HepG2 (cell line): ENCODE results near the gene CMTM2. TPM values are rescaled to one million over a fixed set of nuclear protein-coding genes. Genes with fewer than 3 reads are reported as not detected.

ENCODE experiments used
- ATAC-seq: fragments of 200-7000 bp; cut with Tn5 transposase; 3 replicates; pipeline ENCODE4 v1.9.1; 2020; ENCODE audit warnings: mild to moderate bottlenecking, moderate library complexity
- BruUV-seq: library from RNA; stranded (reverse); fragments of 400-500 nt; replicated peaks from 2 replicates; lab custom pipeline; 2021; lab: Mats Ljungman, UMichigan
- CTCF ChIA-PET: fragments of 300-600 bp; formaldehyde crosslinking; extraction: SDS; loops from one replicate; lab custom pipeline; 2021; ENCODE audit warnings: low total read pairs, inconsistent platforms, low intra/inter-chr PET ratio; lab: Yijun Ruan, JAX
- POLR2A ChIA-PET: fragments of 350-600 bp; sonication (Branson Sonifier 250); formaldehyde crosslinking; loops from one replicate; lab custom pipeline; 2020; ENCODE audit warnings: antibody characterized with exemption, inconsistent platforms; lab: Yijun Ruan, JAX
- DNase-seq: peaks from one replicate; pipeline ENCODE4 v3.0.0-alpha.2; 2015; ENCODE audit warnings: low spot score
- FAIRE-seq: peaks from 3 replicates; lab custom pipeline; 2011; peaks lifted over from hg19 to GRCh38; lab: Jason Lieb, UNC
- H2AFZ ChIP-seq: one replicate; pipeline ENCODE4 v1.6.1; 2011; ENCODE audit warnings: low read length, inconsistent platforms
- H3K27ac ChIP-seq: fragments of 300-600 bp; 3 replicates; pipeline ENCODE4 v1.8.0; 2011; ENCODE audit warnings: mixed run types, mild to moderate bottlenecking, mixed read lengths, low read length, inconsistent platforms; ENCODE audit not compliant: insufficient read depth; ENCODE audit errors: extremely low read length
- H3K27me3 ChIP-seq, 2 experiments: fragments of 200-600 bp in 1 of 2; 2 replicates in 1 of 2; 3 replicates in 1 of 2; pipeline versions ENCODE4 v1.6.0 to v1.8.0; 2011; ENCODE audit warnings: low read length in 2 of 2, mild to moderate bottlenecking in 2 of 2, moderate library complexity in 2 of 2, inconsistent platforms in 1 of 2; ENCODE audit not compliant: insufficient read depth in 2 of 2, control insufficient read depth in 1 of 2
- H3K36me3 ChIP-seq, 2 experiments: fragments of 200-600 bp in 1 of 2; replicated peaks in 1 of 2; 2 replicates in 1 of 2; 3 replicates in 1 of 2; pipeline versions ENCODE4 v1.5.1 to v1.8.0; 2011; ENCODE audit warnings: low read length in 2 of 2, inconsistent platforms in 1 of 2; ENCODE audit not compliant: insufficient read depth in 2 of 2, control insufficient read depth in 1 of 2
- H3K4me1 ChIP-seq: 2 replicates; pipeline ENCODE4 v1.5.1; 2012; ENCODE audit warnings: low read length, inconsistent platforms; ENCODE audit not compliant: insufficient read depth
- H3K4me2 ChIP-seq: 2 replicates; pipeline ENCODE4 v1.6.0; 2011; ENCODE audit warnings: low read depth, low read length, inconsistent platforms
- H3K4me3 ChIP-seq, 3 experiments: fragments of 200-600 bp in 1 of 3; sonication (generic), shearing (Covaris generic) in 1 of 3; replicated peaks in 1 of 3; 2 replicates each; pipeline ENCODE4 v1.5.1; 2011 to 2016; ENCODE audit warnings: low read length in 3 of 3, inconsistent platforms in 2 of 3, low read depth in 2 of 3, mild to moderate bottlenecking in 2 of 3, control low read depth in 1 of 3, mixed read lengths in 1 of 3; ENCODE audit not compliant: insufficient read depth in 1 of 3
- H3K79me2 ChIP-seq: one replicate; pipeline ENCODE4 v1.6.1; 2011; ENCODE audit warnings: low read length, inconsistent platforms; ENCODE audit not compliant: insufficient read depth
- H3K9ac ChIP-seq: 2 replicates; pipeline ENCODE4 v1.6.0; 2011; ENCODE audit warnings: mild to moderate bottlenecking, low read depth, low read length, inconsistent platforms; ENCODE audit not compliant: insufficient read depth
- H3K9me3 ChIP-seq: 2 replicates; pipeline ENCODE4 v1.5.1; 2012; ENCODE audit warnings: mild to moderate bottlenecking, low read length
- H4K20me1 ChIP-seq: 2 replicates; pipeline ENCODE4 v1.6.0; 2011; ENCODE audit warnings: inconsistent platforms, mild to moderate bottlenecking, low read length, moderate library complexity; ENCODE audit not compliant: insufficient read depth
- ELF3 ChIP-seq: IDR thresholded peaks from 2 replicates; pipeline ENCODE4 v1.6.1; 2016; ENCODE audit warnings: missing genetic modification reagents, missing compliant biosample characterization
- FOXA1 ChIP-seq, 2 experiments: fragments of 450-650 bp in 1 of 2; sonication (generic) in 1 of 2; formaldehyde crosslinking in 1 of 2; IDR thresholded peaks; 2 replicates each; pipeline versions ENCODE4 v1.4.0 to v1.6.1; 2016 to 2020; ENCODE audit warnings: missing genetic modification reagents in 1 of 2
- GATAD2A ChIP-seq: IDR thresholded peaks from 2 replicates; pipeline ENCODE4 v1.6.1; 2016
- NFRKB ChIP-seq: fragments of 450-650 bp; IDR thresholded peaks from 2 replicates; pipeline ENCODE4 v1.6.1; 2017
- RFXAP ChIP-seq: sonication (generic); formaldehyde crosslinking; IDR thresholded peaks from 2 replicates; pipeline ENCODE4 v1.4.0; 2020; ENCODE audit warnings: missing genetic modification reagents, borderline replicate concordance
- SMYD3 ChIP-seq: sonication (generic); formaldehyde crosslinking; IDR thresholded peaks from 2 replicates; pipeline ENCODE4 v1.8.1; 2023; ENCODE audit warnings: mild to moderate bottlenecking, missing genetic modification reagents
- SRSF1 ChIP-seq: fragments of 200-400 bp; formaldehyde crosslinking; optimal IDR thresholded peaks from 2 replicates; pipeline ENCODE3; 2017; ENCODE audit warnings: mild to moderate bottlenecking, low read depth, low read length, moderate library complexity
- STAG1 ChIP-seq: sonication (generic); formaldehyde crosslinking; IDR thresholded peaks from 2 replicates; pipeline ENCODE4 v1.4.0; 2020; ENCODE audit warnings: missing genetic modification reagents
- ZNF20 ChIP-seq: sonication (generic); formaldehyde crosslinking; IDR thresholded peaks from 2 replicates; pipeline ENCODE4 v1.4.0; 2020; ENCODE audit warnings: mild to moderate bottlenecking, moderate library complexity, missing genetic modification reagents
- WGBS: methylation state at CpG from one replicate; pipeline ENCODE4 v1.1.6; 2017; ENCODE audit warnings: low lambda C conversion rate; 5-methylcytosine and 5-hydroxymethylcytosine counted together
- in situ Hi-C: cut with HindIII; loops from 2 replicates; pipeline ENCODE4 v1.10.0; 2017; ENCODE audit warnings: low pct_unique_long_range_greater_than_20kb; ENCODE audit not compliant: extremely low pct_ligation_motif_present
- intact Hi-C: fragments of 100-400 bp; cut with micrococcal nuclease; formaldehyde crosslinking; loops from one replicate; pipeline ENCODE4 v1.10.0; 2022; ENCODE audit not compliant: unreplicated experiment
- polyA plus RNA-seq, 8 experiments: library from polyadenylated mRNA; depleted of rRNA in 3 of 8; stranded (reverse) in 7 of 8; unstranded in 1 of 8; fragments of >200 nt; fragmentation: Illumina TruSeq in 4 of 8; extraction: Trizol in 4 of 8; gene quantifications; 2 replicates each; pipeline versions ENCODE4 v1.2.1 to v1.2.3, GENCODE V29; 2011 to 2016; ENCODE audit warnings: low read depth in 4 of 8, missing spikeins in 1 of 8, mixed read lengths in 1 of 8; ENCODE audit not compliant: insufficient read depth in 1 of 8
- total RNA-seq, 5 experiments: library from RNA; depleted of rRNA; stranded (reverse); fragments of >200 nt; fragmentation: Illumina TruSeq; extraction: Trizol; gene quantifications; 2 replicates each; pipeline ENCODE4 v1.2.3, GENCODE V29; 2016; ENCODE audit warnings: low read depth in 1 of 5
- TF ChIP-seq, protein P1 (sequence below): sonication (generic); formaldehyde crosslinking; IDR thresholded peaks from 2 replicates; pipeline ENCODE4 v1.4.0; 2020; ENCODE audit warnings: missing genetic modification reagents, low read depth, mild to moderate bottlenecking, borderline replicate concordance

CMTM2 gene
- total and polyA plus RNA-seq, 2 of the 13 experiments (the other 11 are each of a cell fraction or from before 2014, with no cell fraction given) = not detected

DNA sequence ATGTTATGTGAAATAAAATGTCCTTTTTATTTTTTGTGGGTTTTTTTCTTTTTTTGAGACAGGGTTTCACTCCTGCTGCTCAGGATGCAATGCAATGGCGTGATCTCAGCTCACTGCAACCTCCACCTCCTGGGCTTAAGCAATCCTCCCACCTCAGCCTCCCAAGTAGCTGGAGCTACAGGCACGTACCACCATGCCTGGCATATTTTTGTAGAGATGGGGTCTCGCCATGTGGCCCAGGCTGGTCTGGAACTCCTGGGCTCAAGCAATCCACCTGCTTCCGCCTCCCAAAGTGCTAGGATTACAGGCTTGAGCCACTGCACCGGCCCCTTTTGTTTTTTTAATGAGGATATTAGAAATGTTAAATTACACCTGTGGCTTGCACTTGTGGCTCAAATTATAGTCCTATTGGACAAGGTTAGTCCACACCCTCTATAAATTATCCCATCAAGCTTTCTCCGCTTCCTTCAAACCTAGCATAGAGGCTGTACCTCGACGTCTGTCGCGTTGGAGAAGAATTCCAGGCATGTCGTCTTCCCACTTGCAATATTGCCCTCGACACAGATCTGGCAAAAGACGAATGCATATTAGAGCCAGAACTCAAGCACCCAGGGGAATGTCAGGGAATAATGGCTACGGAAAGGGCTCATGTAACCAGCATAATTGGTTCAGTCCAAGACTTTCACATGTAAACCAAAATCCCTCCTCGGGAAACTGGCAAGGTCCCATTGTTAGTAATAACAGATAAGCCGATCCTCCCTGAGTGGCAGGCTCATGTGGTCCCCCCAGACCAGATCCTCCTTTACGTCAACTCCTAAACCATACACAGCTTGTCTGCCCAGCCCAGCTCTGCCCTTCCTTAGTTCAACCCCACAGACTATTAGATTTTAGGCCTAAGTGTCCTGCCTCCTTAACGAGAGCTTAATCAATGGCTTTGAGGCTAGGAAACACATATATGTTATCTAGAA is 37.6 kb upstream of the CMTM2 start:
- TF ChIP-seq NFRKB = no peak
- TF ChIP-seq SMYD3 = no peak
- TF ChIP-seq ELF3 (CRISPR knock-in tag) = no peak
- TF ChIP-seq ZNF20 (CRISPR knock-in tag) = no peak
- no peak for TF ChIP-seq FOXA1 (IDR thresholded peaks at IDR 0.05)
- TF ChIP-seq FOXA1 (CRISPR knock-in tag; IDR thresholded peaks at IDR 0.05) = no peak
- TF ChIP-seq RFXAP (CRISPR knock-in tag) = no peak
- TF ChIP-seq SRSF1 = no peak
- no peak for TF ChIP-seq GATAD2A
- TF ChIP-seq STAG1 (CRISPR knock-in tag) = no peak
- TF ChIP-seq, protein P1, sequence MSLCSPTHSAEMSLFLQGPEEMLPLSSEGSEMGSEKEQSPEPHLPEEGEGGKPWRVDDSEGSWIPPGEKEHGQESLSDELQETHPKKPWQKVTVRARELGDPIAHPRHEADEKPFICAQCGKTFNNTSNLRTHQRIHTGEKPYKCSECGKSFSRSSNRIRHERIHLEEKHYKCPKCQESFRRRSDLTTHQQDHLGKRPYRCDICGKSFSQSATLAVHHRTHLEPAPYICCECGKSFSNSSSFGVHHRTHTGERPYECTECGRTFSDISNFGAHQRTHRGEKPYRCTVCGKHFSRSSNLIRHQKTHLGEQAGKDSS (CRISPR knock-in tag) = no peak
- TF ChIP-seq, all 625 proteins: peak for 0
- H4K20me1 ChIP-seq = no peaks in the 10 kb centered on the region
- WGBS = 96% methylated on average over 18 of the region's 18 CpGs
- no peaks in the 10 kb centered on the region for H3K79me2 ChIP-seq
- in situ Hi-C loops (no loop called here), intact Hi-C loops (no loop called here)
- no peak overlapping the region for H3K4me3 ChIP-seq
- FAIRE-seq = no peak
- H3K27me3 ChIP-seq = no peaks in the 10 kb centered on the region
- no peak overlapping the region for H3K9ac ChIP-seq
- H3K27ac ChIP-seq = no peak overlapping the region
- H3K4me1 ChIP-seq = peaks cover 13% of the 10 kb centered on the region
- no peak for DNase-seq
- ATAC-seq = no peak
- CTCF ChIA-PET = no interaction called here
- peaks cover 2 to 10% of the 10 kb centered on the region in 2 experiments; a peak in 3 of 5 replicates for H3K36me3 ChIP-seq
- H3K4me2 ChIP-seq = no peak overlapping the region
- POLR2A ChIA-PET = no interaction called here
- no peak overlapping the region for H2AFZ ChIP-seq
- no peaks in the 10 kb centered on the region for H3K9me3 ChIP-seq
- BruUV-seq = no TSS peak
